SK-N-SH treated with all-trans-retinoic acid at 6 μM for 48 hours (cell line): ENCODE measurements around the gene OSBPL2.

Source experiments
- ATAC-seq: fragments of 200-7000 bp; cut with Tn5 transposase; 3 replicates; pipeline ENCODE4 v1.9.1; 2020; ENCODE audit warnings: mild to moderate bottlenecking, moderate library complexity
- ARNTL ChIP-seq: fragments of 450-650 bp; formaldehyde crosslinking; IDR thresholded peaks from 2 replicates; pipeline ENCODE4 v1.5.0; 2020; ENCODE audit warnings: low read depth, mild to moderate bottlenecking, moderate library complexity, borderline replicate concordance
- BACH2 ChIP-seq: fragments of 250-450 bp; sonication (Bioruptor Pico); IDR thresholded peaks from 2 replicates; pipeline ENCODE4 v1.9.0; 2021; ENCODE audit warnings: mild to moderate bottlenecking, borderline replicate concordance
- CREB5 ChIP-seq: fragments of 250-450 bp; sonication (Bioruptor Pico); IDR thresholded peaks from 2 replicates; pipeline ENCODE4 v1.5.1; 2020; ENCODE audit warnings: low read depth, mild to moderate bottlenecking, moderate library complexity
- CSDC2 ChIP-seq: fragments of 250-450 bp; sonication (Bioruptor Pico); IDR thresholded peaks from 2 replicates; pipeline ENCODE4 v1.5.0; 2020; ENCODE audit warnings: mild to moderate bottlenecking, moderate library complexity
- CSRNP3 ChIP-seq: fragments of 250-450 bp; sonication (Bioruptor Pico); IDR thresholded peaks from 2 replicates; pipeline ENCODE4 v1.5.1; 2021; ENCODE audit warnings: mild to moderate bottlenecking, moderate library complexity
- ESRRG ChIP-seq: fragments of 250-450 bp; sonication (Bioruptor Pico); IDR thresholded peaks from 2 replicates; pipeline ENCODE4 v1.6.1; 2021; ENCODE audit warnings: mild to moderate bottlenecking
- GLIS3 ChIP-seq: fragments of 250-450 bp; sonication (Bioruptor Pico); IDR thresholded peaks from 2 replicates; pipeline ENCODE4 v1.5.0; 2020; ENCODE audit warnings: mild to moderate bottlenecking, moderate library complexity
- ISL1 ChIP-seq: fragments of 250-450 bp; sonication (Bioruptor Pico); IDR thresholded peaks from 2 replicates; pipeline ENCODE4 v2.1.2; 2022; ENCODE audit warnings: mild to moderate bottlenecking, moderate library complexity
- OSR1 ChIP-seq: fragments of 250-450 bp; sonication (Bioruptor Pico); IDR thresholded peaks from 2 replicates; pipeline ENCODE4 v1.8.0; 2022; ENCODE audit warnings: moderate library complexity, mild to moderate bottlenecking, inconsistent platforms
- PATZ1 ChIP-seq: fragments of 250-450 bp; sonication (Bioruptor Pico); IDR thresholded peaks from 2 replicates; pipeline ENCODE4 v1.8.0; 2020; ENCODE audit warnings: mild to moderate bottlenecking, moderate library complexity, borderline replicate concordance
- PPARA ChIP-seq: fragments of 250-450 bp; sonication (Bioruptor Pico); IDR thresholded peaks from 2 replicates; pipeline ENCODE4 v1.5.0; 2020; ENCODE audit warnings: mild to moderate bottlenecking, borderline replicate concordance
- RARB ChIP-seq: fragments of 250-450 bp; sonication (Bioruptor Pico); IDR thresholded peaks from 2 replicates; pipeline ENCODE4 v1.8.0; 2021; ENCODE audit warnings: mild to moderate bottlenecking, moderate library complexity
- SNAI2 ChIP-seq: fragments of 250-450 bp; sonication (Bioruptor Pico); IDR thresholded peaks from 2 replicates; pipeline ENCODE4 v1.5.0; 2020; ENCODE audit warnings: mild to moderate bottlenecking, moderate library complexity
- TCF4 ChIP-seq: fragments of 250-450 bp; sonication (Bioruptor Pico); IDR thresholded peaks from 2 replicates; pipeline ENCODE4 v1.8.0; 2021; ENCODE audit warnings: mild to moderate bottlenecking, moderate library complexity, borderline replicate concordance
- TOX ChIP-seq: fragments of 250-450 bp; sonication (Bioruptor Pico); IDR thresholded peaks from 2 replicates; pipeline ENCODE4 v1.8.0; 2021; ENCODE audit warnings: mild to moderate bottlenecking, moderate library complexity, borderline replicate concordance
- TSHZ2 ChIP-seq: fragments of 250-450 bp; sonication (Bioruptor Pico); IDR thresholded peaks from 2 replicates; pipeline ENCODE4 v1.5.0; 2020; ENCODE audit warnings: mild to moderate bottlenecking, moderate library complexity
- ZC3H10 ChIP-seq: fragments of 250-450 bp; sonication (Bioruptor Pico); IDR thresholded peaks from 2 replicates; pipeline ENCODE4 v1.5.1; 2021; ENCODE audit warnings: mild to moderate bottlenecking, moderate library complexity
- ZFP3 ChIP-seq: fragments of 250-450 bp; sonication (Bioruptor Pico); IDR thresholded peaks from 2 replicates; pipeline ENCODE4 v1.5.0; 2020; ENCODE audit warnings: mild to moderate bottlenecking, moderate library complexity
- ZFP30 ChIP-seq: fragments of 450-650 bp; formaldehyde crosslinking; IDR thresholded peaks from 2 replicates; pipeline ENCODE4 v1.5.0; 2022; ENCODE audit warnings: mild to moderate bottlenecking, moderate library complexity
- ZNF565 ChIP-seq: fragments of 450-650 bp; formaldehyde crosslinking; conservative IDR thresholded peaks from 2 replicates; pipeline ENCODE4 v1.5.0; 2020; ENCODE audit warnings: low read depth, mild to moderate bottlenecking, moderate library complexity
- ZNF70 ChIP-seq: fragments of 450-650 bp; formaldehyde crosslinking; IDR thresholded peaks from 2 replicates; pipeline ENCODE4 v1.5.0; 2020; ENCODE audit warnings: mild to moderate bottlenecking, moderate library complexity
- ZNF8 ChIP-seq: fragments of 450-650 bp; formaldehyde crosslinking; IDR thresholded peaks from 2 replicates; pipeline ENCODE4 v1.5.0; 2020; ENCODE audit warnings: mild to moderate bottlenecking, moderate library complexity

The OSBPL2 gene

GRCh38 chr20:62307226-62308101, 69.1 kb downstream of the OSBPL2 start (continued):
- TF ChIP-seq TSHZ2 (CRISPR knock-in tag), result no peak

GRCh38 chr20:62308102-62308822, 69.9 kb downstream of the OSBPL2 start:
- TF ChIP-seq ZNF8 (CRISPR knock-in tag) (no peak), ZFP30 (CRISPR knock-in tag) (no peak), PATZ1 (no peak), ZNF565 (CRISPR knock-in tag) (no peak), ZFP3 (CRISPR knock-in tag) (no peak), SNAI2 (no peak), GLIS3 (CRISPR knock-in tag) (no peak), ARNTL (CRISPR knock-in tag) (no peak), OSR1 (CRISPR knock-in tag) (no peak), RARB (CRISPR knock-in tag) (no peak), TCF4 (CRISPR knock-in tag) (no peak), CSRNP3 (CRISPR knock-in tag) (no peak), ZC3H10 (CRISPR knock-in tag) (no peak), ESRRG (CRISPR knock-in tag) (no peak), TOX (CRISPR knock-in tag) (no peak)
- no peak for ATAC-seq

GRCh38 chr20:62309198-62309944, 71.0 kb downstream of the OSBPL2 start:
- ATAC-seq, result no peak
- TF ChIP-seq CSRNP3 (CRISPR knock-in tag), result no peak
- TF ChIP-seq ZFP3 (CRISPR knock-in tag), result no peak
- TF ChIP-seq PPARA (CRISPR knock-in tag), result no peak
- no peak for TF ChIP-seq RARB (CRISPR knock-in tag)
- TF ChIP-seq ESRRG (CRISPR knock-in tag), result no peak
- no peak for TF ChIP-seq ZFP30 (CRISPR knock-in tag)
- no peak for TF ChIP-seq TOX (CRISPR knock-in tag)
- TF ChIP-seq GLIS3 (CRISPR knock-in tag), result no peak
- TF ChIP-seq ZNF70 (CRISPR knock-in tag), result no peak
- no peak for TF ChIP-seq BACH2 (CRISPR knock-in tag)
- TF ChIP-seq ZNF565 (CRISPR knock-in tag), result no peak
- no peak for TF ChIP-seq CSDC2 (CRISPR knock-in tag)
- no peak for TF ChIP-seq TCF4 (CRISPR knock-in tag)
- TF ChIP-seq ISL1 (CRISPR knock-in tag), result no peak
- TF ChIP-seq OSR1 (CRISPR knock-in tag), result no peak
- TF ChIP-seq ZC3H10 (CRISPR knock-in tag), result no peak
- TF ChIP-seq CREB5 (CRISPR knock-in tag), result no peak
